ENCODE results near the gene CNGA1. TPM values are rescaled to one million over a fixed set of nuclear protein-coding genes. Genes with fewer than 3 reads are reported as not detected.
A peak's percentile ranks its signal among the peaks of the same experiment; 100 is the strongest.
"Not testable (repeated sequence)": the region's sequence is repeated elsewhere in the genome, so short reads cannot be mapped to it uniquely, and the experiment has no call there.

The CNGA1 gene
- polyA plus RNA-seq, 3 donors = 3.3 to 5.9 (median 4.7) TPM

- no peak for DNase-seq
These were observed 15.5 kb upstream of the CNGA1 start for GRCh38 chr4:48031802-48032525.

GRCh38 chr4:48030470-48030869 is 14.0 kb upstream of the CNGA1 start:
- DNase-seq = no peak

GRCh38 chr4:48028696-48029095 is 12.2 kb upstream of the CNGA1 start:
- DNase-seq = no peak

GRCh38 chr4:48027653-48028052 is 11.2 kb upstream of the CNGA1 start:
- no peak for DNase-seq

- DNase-seq = no peak
These were observed 8.5 kb upstream of the CNGA1 start for GRCh38 chr4:48025005-48025404.

GRCh38 chr4:48024522-48024921 is 8.0 kb upstream of the CNGA1 start:
- DNase-seq = no peak

GRCh38 chr4:48022192-48022799 is 5.8 kb upstream of the CNGA1 start:
- DNase-seq = no peak

GRCh38 chr4:48021100-48021499 is 4.6 kb upstream of the CNGA1 start:
- no peak for DNase-seq

GRCh38 chr4:48018112-48018511 is 1.6 kb upstream of the CNGA1 start:
- no peak for DNase-seq

GRCh38 chr4:48017108-48017571 is 659 bp upstream of the CNGA1 start:
- peak; percentile 50 for DNase-seq

GRCh38 chr4:48015678-48016077 is 803 bp downstream of the CNGA1 start:
- DNase-seq = no peak

GRCh38 chr4:48015216-48015615 is 1.3 kb downstream of the CNGA1 start:
- DNase-seq = no peak

- DNase-seq = no peak
These were observed 3.7 kb downstream of the CNGA1 start for GRCh38 chr4:48012824-48013223.

- DNase-seq = no peak
These were observed 4.8 kb downstream of the CNGA1 start for GRCh38 chr4:48011722-48012121.

GRCh38 chr4:48010906-48011305 is 5.6 kb downstream of the CNGA1 start:
- DNase-seq = not testable (repeated sequence)

- DNase-seq = no peak
These were observed 8.4 kb downstream of the CNGA1 start for GRCh38 chr4:48008021-48008596.

GRCh38 chr4:48005781-48006180 is 10.7 kb downstream of the CNGA1 start:
- DNase-seq = no peak

GRCh38 chr4:48003568-48003967 is 12.9 kb downstream of the CNGA1 start:
- DNase-seq = not testable (repeated sequence)

- DNase-seq = no peak
These were observed 14.2 kb downstream of the CNGA1 start for GRCh38 chr4:48002267-48002666.

- DNase-seq = no peak
These were observed 20.5 kb downstream of the CNGA1 start for GRCh38 chr4:47996021-47996420.

GRCh38 chr4:47992475-47992874 is 24.0 kb downstream of the CNGA1 start:
- DNase-seq = not testable (repeated sequence)

- DNase-seq = no peak
These were observed 26.3 kb downstream of the CNGA1 start for GRCh38 chr4:47990145-47990544.

GRCh38 chr4:47974566-47974965 is 41.9 kb downstream of the CNGA1 start:
- no peak for DNase-seq

All from renal pelvis (tissue), 4 donors.